Activated CD4-positive, CD25-positive, alpha-beta regulatory T cell (primary cell): ENCODE measurements around the gene NELL1.

Experiments
- DNase-seq, 4 experiments: peaks; one replicate each; lab custom pipeline; 2025; lab: John Stamatoyannopoulos, UW

The NELL1 gene

GRCh38 chr11:20668844-20669819, at the start of gene NELL1:
Gene NELL1, plus strand, starts transcription at chr11:20669586.
- DNase-seq = no peak

- DNase-seq = no peak
Measured at GRCh38 chr11:20620988-20621387, 48.4 kb upstream of the NELL1 start.

GRCh38 chr11:20621679-20622078, 47.7 kb upstream of the NELL1 start:
- DNase-seq = no peak

- DNase-seq = no peak
Measured at GRCh38 chr11:20623252-20623651, 46.1 kb upstream of the NELL1 start.

- DNase-seq = no peak
Measured at GRCh38 chr11:20626279-20626678, 43.1 kb upstream of the NELL1 start.

- DNase-seq = no peak
Measured at GRCh38 chr11:20627026-20627425, 42.4 kb upstream of the NELL1 start.

GRCh38 chr11:20627701-20628100, 41.7 kb upstream of the NELL1 start:
- DNase-seq = no peak

GRCh38 chr11:20631519-20632168, 37.7 kb upstream of the NELL1 start:
- DNase-seq = no peak

GRCh38 chr11:20632169-20632532, 37.2 kb upstream of the NELL1 start:
- DNase-seq = no peak

GRCh38 chr11:20634044-20634443, 35.3 kb upstream of the NELL1 start:
- no peak for DNase-seq

- no peak for DNase-seq
Measured at GRCh38 chr11:20634781-20635180, 34.6 kb upstream of the NELL1 start.

GRCh38 chr11:20638074-20638473, 31.3 kb upstream of the NELL1 start:
- no peak for DNase-seq

- no peak for DNase-seq
Measured at GRCh38 chr11:20639688-20640087, 29.7 kb upstream of the NELL1 start.

GRCh38 chr11:20640401-20640800, 29.0 kb upstream of the NELL1 start:
- DNase-seq = no peak

- DNase-seq = no peak
Measured at GRCh38 chr11:20644360-20644759, 25.0 kb upstream of the NELL1 start.

- DNase-seq = peak in 1 of 4 experiments; percentile 1
Measured at GRCh38 chr11:20647976-20648565, 21.3 kb upstream of the NELL1 start.

GRCh38 chr11:20652150-20652806, 17.1 kb upstream of the NELL1 start:
- no peak for DNase-seq

- no peak for DNase-seq
Measured at GRCh38 chr11:20654038-20654437, 15.3 kb upstream of the NELL1 start.

GRCh38 chr11:20656901-20657300, 12.5 kb upstream of the NELL1 start:
- DNase-seq = no peak

- DNase-seq = no peak
Measured at GRCh38 chr11:20658135-20658534, 11.3 kb upstream of the NELL1 start.

- no peak for DNase-seq
Measured at GRCh38 chr11:20661445-20661844, 7.9 kb upstream of the NELL1 start.

- DNase-seq = no peak
Measured at GRCh38 chr11:20661850-20662249, 7.5 kb upstream of the NELL1 start.
